ENCODE data around the gene RRM2. TPM values are rescaled to one million over a fixed set of nuclear protein-coding genes. Genes with fewer than 3 reads are reported as not detected.

The RRM2 gene
- polyA plus RNA-seq, 1 donor (not counting 4 experiments of a cell fraction or from before 2014, with no cell fraction given) = 25.7 TPM

- Histone ChIP-seq H3K4me1 (ENCODE audit: control insufficient read depth, extremely low read depth, insufficient read depth, low read length) (peaks cover 13% of the 10 kb centered on the region), H3K36me3 (ENCODE audit: control insufficient read depth in 2 of 2, extremely low read depth in 1 of 2, insufficient read depth in 2 of 2, low read length in 2 of 2) (no peaks in the 10 kb centered on the region), H3K79me2 (ENCODE audit: control insufficient read depth, insufficient read depth, low read length) (no peaks in the 10 kb centered on the region), H3K4me3 (ENCODE audit: control insufficient read depth in 2 of 3, extremely low read depth in 1 of 3, insufficient read depth in 2 of 3, low read depth in 1 of 3, low read length in 3 of 3) (no peak overlapping the region), H4K20me1 (ENCODE audit: control insufficient read depth, extremely low read depth, insufficient read depth, low read length) (no peaks in the 10 kb centered on the region), H3K27ac (ENCODE audit: control insufficient read depth, insufficient read depth, low read length) (no peak overlapping the region), H3K9me1 (ENCODE audit: control insufficient read depth, extremely low read depth, insufficient read depth, low read length) (no peaks in the 10 kb centered on the region), H3K27me3 (ENCODE audit: control insufficient read depth, extremely low read depth, insufficient read depth, low read length) (no peaks in the 10 kb centered on the region), H2AFZ (ENCODE audit: control insufficient read depth, low read length) (no peak overlapping the region), H3K9ac (ENCODE audit: control insufficient read depth, extremely low read depth, insufficient read depth, low read length) (no peak overlapping the region), H3K4me2 (ENCODE audit: control insufficient read depth, extremely low read depth, insufficient read depth, low read depth, low read length) (no peak overlapping the region), H3K9me3 (ENCODE audit: control insufficient read depth, low read depth, low read length) (no peaks in the 10 kb centered on the region)
- TF ChIP-seq EZH2 (IDR thresholded peaks at IDR 0.05; ENCODE audit: low read length) (no peak), CTCF (optimal IDR thresholded peaks at IDR 0.05 in 1 of 3, IDR thresholded peaks at IDR 0.05 in 1 of 3, conservative IDR thresholded peaks at IDR 0.05 in 1 of 3; ENCODE audit: extremely low read depth in 1 of 3, insufficient read depth in 2 of 3, low read length in 3 of 3) (no peak)
- FAIRE-seq (peak; percentile 13), DNase-seq (ENCODE audit: low read depth, low spot score) (no peak)
- dilution Hi-C loops (cut with MboI; ENCODE audit: extremely low pct_ligation_motif_present, low sequenced_read_pairs) = no loop called here
These were observed 41.3 kb downstream of the RRM2 start for GRCh38 chr2:10163498-10164486.

GRCh38 chr2:10164601-10165000 is 42.1 kb downstream of the RRM2 start:
- no peak for FAIRE-seq
- Histone ChIP-seq H4K20me1 (ENCODE audit: control insufficient read depth, extremely low read depth, insufficient read depth, low read length) (no peaks in the 10 kb centered on the region), H3K4me2 (ENCODE audit: control insufficient read depth, extremely low read depth, insufficient read depth, low read depth, low read length) (no peak overlapping the region), H3K9me1 (ENCODE audit: control insufficient read depth, extremely low read depth, insufficient read depth, low read length) (no peaks in the 10 kb centered on the region), H3K27ac (ENCODE audit: control insufficient read depth, insufficient read depth, low read length) (no peak overlapping the region), H2AFZ (ENCODE audit: control insufficient read depth, low read length) (no peak overlapping the region), H3K4me1 (ENCODE audit: control insufficient read depth, extremely low read depth, insufficient read depth, low read length) (peaks cover 13% of the 10 kb centered on the region), H3K27me3 (ENCODE audit: control insufficient read depth, extremely low read depth, insufficient read depth, low read length) (no peaks in the 10 kb centered on the region), H3K9me3 (ENCODE audit: control insufficient read depth, low read depth, low read length) (no peaks in the 10 kb centered on the region), H3K4me3 (ENCODE audit: control insufficient read depth in 2 of 3, extremely low read depth in 1 of 3, insufficient read depth in 2 of 3, low read depth in 1 of 3, low read length in 3 of 3) (no peak overlapping the region), H3K36me3 (ENCODE audit: control insufficient read depth in 2 of 2, extremely low read depth in 1 of 2, insufficient read depth in 2 of 2, low read length in 2 of 2) (no peaks in the 10 kb centered on the region), H3K79me2 (ENCODE audit: control insufficient read depth, insufficient read depth, low read length) (no peaks in the 10 kb centered on the region), H3K9ac (ENCODE audit: control insufficient read depth, extremely low read depth, insufficient read depth, low read length) (no peak overlapping the region)
- TF ChIP-seq EZH2 (IDR thresholded peaks at IDR 0.05; ENCODE audit: low read length) (no peak), CTCF (optimal IDR thresholded peaks at IDR 0.05 in 1 of 3, IDR thresholded peaks at IDR 0.05 in 1 of 3, conservative IDR thresholded peaks at IDR 0.05 in 1 of 3; ENCODE audit: extremely low read depth in 1 of 3, insufficient read depth in 2 of 3, low read length in 3 of 3) (no peak)
- dilution Hi-C loops (cut with MboI; ENCODE audit: extremely low pct_ligation_motif_present, low sequenced_read_pairs) = no loop called here
- DNase-seq (ENCODE audit: low read depth, low spot score) = no peak
